Activated CD4-positive, alpha-beta T cell treated with anti-CD3 and anti-CD28 coated beads, Interleukin-2, amount 50 U/mL, for 16 hours (primary cell): Measurements from ENCODE around the gene NLE1.
"Not testable (repeated sequence)": the region's sequence is repeated elsewhere in the genome, so short reads cannot be mapped to it uniquely, and the experiment has no call there.

ENCODE experiments used
- DNase-seq: peaks from one replicate; pipeline ENCODE4 v3.0.0-alpha.2; 2020

NLE1 gene

DNA sequence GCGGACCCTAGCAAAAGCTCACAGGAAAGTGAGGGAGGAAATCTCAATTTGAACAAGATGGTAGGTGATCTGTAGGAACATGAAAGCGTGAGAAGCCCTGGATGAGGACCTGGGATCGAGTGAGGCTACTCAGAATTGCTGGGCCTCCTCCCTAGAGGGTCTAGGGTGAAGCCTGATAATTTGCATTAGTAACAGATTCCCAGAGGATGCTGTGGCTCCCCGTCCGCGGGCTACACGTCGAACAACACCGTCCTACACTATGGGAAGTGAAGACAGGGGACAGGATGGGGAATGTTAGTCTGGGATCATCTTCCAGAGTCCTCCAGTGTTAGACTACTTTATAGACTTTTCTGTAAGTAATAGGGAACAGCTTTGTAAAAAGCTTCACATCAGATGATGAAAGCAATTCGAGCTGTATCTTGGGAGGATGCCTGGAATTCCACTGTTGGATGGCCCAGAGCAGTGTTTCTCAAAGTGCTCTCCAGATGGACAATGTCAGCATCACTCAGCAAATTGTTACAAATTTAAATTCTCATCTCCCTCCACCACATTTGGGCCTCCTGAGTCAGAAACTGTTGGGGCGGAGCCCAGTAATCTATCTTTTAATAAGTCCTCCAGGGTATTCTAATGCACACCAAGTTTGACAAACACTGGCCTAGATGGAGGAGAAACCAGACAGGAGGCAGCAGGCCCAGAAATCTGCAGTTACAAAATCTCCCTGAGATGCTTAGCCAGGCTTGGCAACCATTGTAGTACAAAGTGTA lies 14.2 kb downstream of the NLE1 start:
- DNase-seq: no peak

DNA sequence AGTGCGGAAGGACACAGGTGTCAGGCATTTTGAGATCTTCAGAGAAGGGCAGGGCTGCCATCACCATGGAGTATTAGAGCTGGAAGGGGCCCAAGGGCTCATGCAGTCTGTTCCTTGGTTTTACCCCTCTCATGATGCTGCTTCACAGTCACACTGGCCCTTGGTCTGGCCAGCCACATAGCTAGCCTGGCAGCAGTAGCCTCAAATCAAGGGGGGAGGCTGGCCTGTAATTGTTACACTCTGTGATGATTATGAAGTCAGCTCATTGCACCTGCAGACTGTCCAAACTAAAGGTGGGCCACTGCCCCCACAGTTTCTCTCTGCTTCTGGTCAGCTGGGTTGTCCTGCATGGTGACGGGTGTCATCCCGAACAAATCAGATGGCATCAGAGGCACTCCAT lies 20.8 kb downstream of the NLE1 start, which contains the start of gene FNDC8:
Gene FNDC8 (plus strand): TSS at position 301 of the 400 bp plus-strand sequence. CDS start 79 bp downstream, at position 380.
- no peak for DNase-seq

DNA sequence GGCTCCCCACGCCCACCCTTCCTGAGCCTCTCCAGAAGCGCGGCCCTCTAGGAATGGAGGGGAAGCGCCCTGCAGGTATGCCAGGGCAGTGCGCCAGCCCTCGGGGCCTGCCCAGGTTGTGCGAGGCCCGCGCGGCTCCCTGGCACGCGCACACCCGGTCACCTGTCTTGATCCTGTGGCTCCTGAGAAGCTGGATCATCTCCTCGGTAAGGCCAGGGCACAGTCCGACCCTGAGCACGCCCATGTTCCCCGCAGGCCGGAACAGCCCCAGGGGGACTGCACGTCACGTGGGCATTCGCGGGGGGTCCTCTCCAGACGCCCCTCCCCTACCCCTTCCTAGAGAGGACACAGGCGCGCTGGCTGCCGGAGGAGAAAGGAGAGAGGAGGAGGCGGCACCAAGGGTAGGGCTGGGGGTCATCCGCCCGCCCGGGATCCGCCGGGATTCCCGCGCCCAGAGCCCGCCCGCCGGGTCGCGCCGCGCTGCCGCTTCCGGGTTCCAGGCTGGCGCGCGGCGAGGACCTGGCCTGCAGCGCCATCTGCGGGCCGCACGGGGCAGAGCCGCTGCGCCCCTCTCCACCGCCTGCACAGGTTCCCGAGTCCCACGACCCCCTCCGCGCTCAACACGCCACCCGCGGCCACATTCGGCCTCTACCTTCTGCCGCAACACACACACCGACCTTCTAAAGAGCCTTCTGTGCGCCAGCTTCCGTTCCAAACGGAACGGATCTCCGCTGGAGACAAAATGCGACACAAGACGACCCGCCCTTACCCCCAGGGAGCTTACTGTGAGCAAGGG lies 22.5 kb downstream of the NLE1 start, which contains the start of gene RAD51D:
Gene RAD51D (minus strand): TSS at position 491 of the 796 bp plus-strand sequence. CDS start 247 bp downstream, at position 244.
- DNase-seq: peak; percentile 84

DNA sequence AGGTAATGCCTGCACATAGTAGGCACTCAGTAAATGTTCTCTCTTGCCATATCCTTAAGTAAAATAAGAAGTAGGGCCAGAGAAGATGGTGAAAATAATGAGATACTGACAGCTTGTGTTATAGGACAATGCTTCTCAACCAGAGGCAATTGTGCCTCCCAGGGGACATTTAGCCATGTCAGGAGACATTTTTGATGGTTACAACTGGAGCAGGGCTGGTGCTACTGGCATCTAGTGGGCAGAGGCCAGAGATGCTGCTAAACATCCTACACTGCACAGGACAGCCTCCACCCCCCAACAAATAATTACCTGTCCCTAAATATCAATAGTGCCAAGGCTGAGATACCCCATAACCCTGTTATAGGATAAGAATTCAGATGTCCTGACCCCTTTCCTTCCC lies 24.1 kb downstream of the NLE1 start:
- DNase-seq: peak; percentile 56

DNA sequence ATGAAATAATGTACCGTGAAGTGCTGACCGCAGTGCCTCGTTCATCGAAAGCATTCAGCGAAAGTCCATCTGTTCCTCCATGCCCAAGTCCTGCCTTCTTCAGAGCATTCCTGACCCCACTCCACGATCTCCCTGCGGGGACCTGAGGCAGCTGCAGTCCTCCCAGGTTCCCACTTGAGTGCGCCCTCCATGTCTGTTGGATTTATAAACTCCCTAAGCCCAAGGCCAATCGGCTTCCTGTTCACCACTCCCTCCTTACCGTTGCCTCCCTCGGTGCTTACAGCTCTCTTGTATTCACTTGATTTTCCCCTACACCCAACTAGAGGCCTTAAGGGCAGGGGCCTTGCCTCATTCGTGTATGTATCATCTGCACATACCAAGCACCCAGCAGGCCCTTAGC lies 25.3 kb downstream of the NLE1 start:
- no peak for DNase-seq

DNA sequence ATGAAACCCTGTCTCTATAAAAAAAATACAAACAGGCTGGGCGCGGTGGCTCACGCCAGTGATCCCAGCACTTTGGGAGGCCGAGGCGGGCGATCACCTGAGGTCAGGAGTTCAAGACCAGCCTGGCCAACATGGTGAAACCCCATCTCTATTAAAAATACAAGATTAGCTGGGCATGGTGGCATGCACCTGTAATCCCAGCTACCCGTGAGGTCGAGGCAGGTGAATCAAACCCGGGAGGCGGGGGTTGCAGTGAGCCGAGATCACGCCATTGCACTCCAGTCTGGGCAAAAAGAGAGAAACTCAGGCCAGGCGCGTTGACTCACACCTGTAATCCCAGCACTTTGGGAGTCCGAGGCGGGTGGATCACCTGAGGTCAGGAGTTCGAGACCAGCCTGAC lies 31.3 kb downstream of the NLE1 start:
- DNase-seq: not testable (repeated sequence)

DNA sequence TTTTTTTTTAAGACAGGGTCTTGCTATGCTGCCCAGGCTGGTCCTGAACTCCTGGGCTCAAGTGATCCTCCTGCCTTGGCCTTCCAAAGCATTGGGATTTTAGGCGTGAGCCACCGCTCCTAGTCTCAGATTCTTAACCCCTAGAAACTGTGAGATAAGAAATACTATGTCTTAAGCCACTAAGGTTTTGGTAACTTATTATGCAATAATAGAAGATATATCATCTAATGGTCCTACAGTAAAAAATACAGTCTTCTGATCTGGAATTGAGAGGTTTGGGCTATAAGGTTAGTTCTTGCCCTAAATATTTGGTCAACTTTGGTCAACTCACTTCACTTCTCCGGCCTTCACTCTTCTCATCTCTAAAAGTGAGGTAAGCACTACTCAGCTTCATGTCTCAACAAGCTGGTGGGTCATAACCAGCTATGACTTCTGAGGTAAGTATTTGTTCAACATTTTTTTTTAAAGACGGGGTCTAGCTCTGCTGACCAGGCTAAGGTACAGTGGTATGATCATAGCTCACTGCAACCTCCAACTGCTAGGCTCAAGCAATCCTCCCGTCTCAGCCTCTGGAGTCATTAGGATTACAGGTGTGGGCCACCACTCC lies 37.2 kb downstream of the NLE1 start:
- DNase-seq: no peak

DNA sequence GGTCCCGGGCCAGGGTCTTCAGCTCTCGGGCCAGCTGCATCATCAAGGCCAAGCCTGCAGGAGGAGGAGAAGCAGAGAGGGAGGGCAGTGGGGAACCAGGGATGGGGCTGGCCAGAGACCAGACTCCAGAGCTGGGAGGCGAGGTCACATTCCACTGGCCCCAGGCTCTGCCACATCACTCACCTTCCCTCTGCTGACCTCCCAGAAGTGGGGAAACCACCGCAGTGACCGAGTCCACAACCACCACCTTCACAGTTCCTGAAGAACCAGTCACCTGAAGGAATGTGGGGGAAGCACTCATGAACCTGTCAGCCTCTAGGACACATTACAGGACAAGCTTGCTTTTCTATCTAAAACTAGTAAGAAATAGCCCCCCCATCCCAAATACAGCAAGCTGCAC lies 38.8 kb downstream of the NLE1 start:
- no peak for DNase-seq

DNA sequence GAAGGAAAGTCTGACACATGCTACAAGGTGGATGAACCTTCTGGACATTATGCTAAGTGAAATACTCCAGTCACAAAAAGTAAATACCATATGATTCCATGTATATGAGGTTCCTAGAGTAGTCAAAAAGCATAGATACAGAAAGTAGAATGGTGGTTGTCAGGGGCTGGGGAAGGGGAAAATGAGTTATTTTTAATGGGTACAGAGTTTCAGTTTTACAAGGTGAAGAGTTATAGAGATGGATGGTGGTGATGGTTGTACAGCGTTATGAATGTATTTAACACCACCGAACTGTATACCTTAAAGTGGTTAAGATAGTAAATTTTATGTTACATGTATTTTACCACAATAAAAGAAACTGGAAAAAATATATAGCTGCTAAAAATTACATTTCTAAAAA lies 40.4 kb downstream of the NLE1 start:
- no peak for DNase-seq

DNA sequence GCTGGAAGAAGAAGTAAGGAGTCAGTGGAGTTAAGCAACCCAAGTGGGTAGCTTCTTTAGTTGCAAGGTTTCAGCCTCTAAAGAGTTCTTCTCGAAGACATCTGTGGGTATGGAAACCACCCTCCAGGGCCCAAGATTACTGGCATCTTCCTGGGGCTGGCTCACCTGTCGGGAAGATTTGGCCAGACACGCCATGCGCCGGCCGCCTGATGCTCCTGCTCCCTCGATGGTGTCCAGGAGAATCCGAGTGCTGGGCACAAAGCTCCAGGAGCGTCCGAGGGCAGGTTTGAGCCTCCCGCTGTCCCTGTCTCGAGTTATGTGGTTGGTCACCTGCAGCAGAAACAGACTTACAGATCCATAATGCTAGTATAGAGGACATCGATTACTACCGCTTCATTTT lies 41.1 kb downstream of the NLE1 start:
- DNase-seq: no peak

DNA sequence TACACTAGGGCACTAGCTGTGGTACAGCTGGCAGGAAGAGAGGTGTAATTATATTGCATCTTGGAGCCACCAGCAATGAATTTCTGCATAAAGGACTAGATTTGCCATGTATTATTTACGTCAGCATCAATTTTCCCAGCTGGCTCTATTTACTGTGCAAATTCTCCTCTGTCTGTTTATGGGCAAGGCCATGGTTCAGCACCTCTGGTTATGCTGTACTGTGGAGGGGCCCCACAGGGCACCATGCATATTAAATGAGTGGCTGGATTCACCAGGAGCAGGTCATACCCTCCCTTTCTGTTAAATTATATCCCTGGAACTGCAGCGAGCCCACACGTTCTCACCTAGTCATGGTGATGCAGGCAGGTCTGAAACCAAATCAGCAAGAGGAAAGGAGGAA lies 42.2 kb downstream of the NLE1 start:
- no peak for DNase-seq

DNA sequence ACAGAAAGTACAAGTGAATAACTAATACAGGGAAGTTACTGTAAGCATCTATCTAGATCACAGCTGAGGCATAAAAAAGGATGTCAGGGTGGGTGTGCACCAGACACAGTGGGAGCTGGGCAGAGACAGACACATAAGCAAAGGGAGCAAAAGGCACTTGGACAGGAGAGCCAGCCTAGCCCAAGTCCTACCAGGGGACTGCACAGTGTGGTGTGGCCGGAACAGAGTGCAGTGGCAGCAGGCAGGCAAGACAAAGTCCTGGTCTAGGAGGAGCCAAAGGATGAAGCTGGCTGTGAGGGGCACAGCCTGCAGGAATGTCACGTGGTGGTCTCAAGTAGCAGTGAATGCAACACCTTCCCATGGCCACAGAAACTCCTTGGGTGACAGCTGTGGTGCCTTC lies 44.3 kb downstream of the NLE1 start:
- DNase-seq: no peak

DNA sequence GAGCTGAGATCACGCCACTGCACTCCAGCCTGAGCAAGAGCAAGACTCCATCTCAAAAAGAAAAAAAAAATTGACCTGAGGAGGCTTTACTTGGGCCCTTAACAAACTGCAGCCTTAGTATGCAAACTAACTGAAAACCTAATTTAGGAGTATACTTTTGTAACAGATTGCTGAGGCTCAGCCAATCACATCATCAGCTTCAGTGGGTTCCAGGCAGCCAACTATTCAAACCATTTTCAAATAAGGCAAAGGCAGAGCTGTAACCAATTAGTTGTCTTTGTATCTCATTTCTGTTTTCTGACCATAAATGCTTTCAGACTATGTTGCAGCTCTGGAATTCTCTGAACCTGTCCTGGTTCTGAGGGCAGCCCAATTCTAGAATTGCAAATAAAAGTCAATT lies 46.4 kb downstream of the NLE1 start:
- DNase-seq: no peak

DNA sequence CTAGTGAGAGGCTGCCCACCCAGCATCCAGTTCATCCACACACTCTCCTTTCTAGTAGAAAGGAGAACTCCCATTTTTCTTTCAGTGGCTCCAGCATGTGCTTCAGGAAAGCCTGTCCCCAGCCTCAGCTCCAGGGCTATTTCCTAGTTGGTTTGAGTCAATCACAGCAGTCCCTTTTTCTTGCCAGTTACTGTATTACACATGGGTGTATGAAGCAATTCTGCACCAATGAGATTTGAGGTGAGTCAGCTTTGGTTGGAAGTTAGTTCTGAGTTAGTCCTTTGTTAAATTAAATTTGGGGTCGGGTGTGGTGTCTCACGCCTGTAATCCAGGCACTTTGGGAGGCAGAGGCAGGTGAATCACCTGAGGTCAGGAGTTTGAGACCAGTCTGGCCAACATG lies 47.2 kb downstream of the NLE1 start:
- peak; percentile 33 for DNase-seq

DNA sequence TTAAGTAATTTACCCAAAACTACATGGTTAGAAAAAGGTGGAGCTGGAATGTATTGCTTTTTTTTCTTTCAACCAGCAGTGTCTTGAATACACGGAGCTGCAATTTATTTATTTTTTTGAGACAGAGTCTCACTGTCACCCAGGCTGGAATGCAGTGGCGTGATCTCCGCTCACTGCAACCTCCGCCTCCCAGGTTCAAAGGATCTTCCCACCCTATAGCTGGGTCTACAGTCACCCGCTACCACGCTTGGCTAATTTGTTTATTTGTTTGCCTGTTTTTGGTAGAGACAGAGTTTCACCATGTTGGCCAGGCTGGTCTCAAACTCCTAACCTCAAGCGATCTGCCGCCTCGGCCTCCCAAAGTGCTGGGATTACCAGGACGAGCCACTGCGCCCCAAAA lies 51.4 kb downstream of the NLE1 start:
- DNase-seq: not testable (repeated sequence)

DNA sequence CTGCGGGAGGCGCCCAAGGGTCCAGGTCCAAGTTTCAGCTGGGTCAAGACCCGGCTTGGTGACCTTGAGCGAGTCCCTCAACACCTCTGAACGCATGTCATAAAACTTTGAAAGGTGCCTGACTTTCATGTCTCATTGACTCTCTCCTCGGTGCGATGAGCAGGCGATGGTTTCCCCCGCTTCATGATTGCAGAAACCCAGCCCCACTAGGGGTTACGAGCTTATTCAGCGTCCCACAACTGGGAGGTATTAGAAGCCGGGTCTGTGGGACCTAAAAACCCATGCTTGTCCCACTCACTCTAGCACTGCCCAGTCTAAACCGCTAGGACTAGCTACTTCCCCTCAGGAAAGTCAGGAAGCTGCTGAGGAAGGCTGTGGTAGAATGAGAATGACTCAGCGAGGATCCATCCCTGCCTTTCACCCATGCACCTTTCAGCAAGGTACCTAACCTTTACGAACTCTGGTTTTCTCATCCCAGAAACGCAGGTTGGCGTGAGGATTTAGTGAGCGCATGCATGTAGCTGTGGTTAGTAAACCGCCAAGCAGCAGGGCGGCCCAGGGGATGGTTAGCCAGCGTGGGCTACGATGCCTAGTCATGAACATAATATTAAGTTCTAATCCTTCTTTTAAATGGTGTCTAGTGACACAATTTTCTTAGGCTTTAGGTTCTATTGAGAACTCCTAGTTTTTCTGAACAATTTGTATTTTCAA lies 52.4 kb downstream of the NLE1 start:
- DNase-seq: peak; percentile 62

DNA sequence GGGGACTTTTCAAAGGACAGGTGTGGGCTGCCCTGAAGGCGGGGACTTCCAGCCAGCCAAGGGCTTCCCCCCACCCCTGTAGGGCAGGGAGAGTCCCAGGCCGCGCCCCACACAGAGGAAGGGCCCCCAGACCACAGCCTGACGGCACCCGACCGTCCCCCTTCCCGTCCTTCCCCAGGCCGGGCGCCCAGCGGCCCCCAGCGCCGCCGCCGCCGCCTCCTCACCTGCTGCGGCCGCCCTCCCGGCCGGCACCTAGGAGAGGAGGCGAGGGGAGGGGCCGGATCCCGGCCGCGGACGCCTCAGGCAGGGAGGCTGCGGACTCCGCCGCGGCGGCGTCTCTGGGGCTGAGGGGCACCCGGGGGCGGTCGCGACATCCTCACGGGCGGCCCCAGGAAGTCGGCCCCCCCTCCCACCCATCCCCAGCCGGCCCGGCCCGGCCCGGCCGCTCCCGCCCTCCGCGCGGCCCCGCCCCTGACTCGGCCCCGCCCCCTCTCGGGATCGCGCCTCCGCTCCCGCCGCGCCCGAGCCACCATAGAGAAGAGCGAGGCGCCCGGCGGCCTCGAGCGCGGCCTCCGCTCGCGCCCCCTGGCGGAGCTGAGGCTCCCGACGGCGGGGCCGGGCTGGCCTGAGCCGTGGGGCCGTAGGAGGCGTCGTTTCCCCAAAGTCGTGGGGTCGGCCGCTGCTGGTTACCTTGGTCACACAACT lies 53.1 kb downstream of the NLE1 start:
- peak; percentile 91 for DNase-seq

DNA sequence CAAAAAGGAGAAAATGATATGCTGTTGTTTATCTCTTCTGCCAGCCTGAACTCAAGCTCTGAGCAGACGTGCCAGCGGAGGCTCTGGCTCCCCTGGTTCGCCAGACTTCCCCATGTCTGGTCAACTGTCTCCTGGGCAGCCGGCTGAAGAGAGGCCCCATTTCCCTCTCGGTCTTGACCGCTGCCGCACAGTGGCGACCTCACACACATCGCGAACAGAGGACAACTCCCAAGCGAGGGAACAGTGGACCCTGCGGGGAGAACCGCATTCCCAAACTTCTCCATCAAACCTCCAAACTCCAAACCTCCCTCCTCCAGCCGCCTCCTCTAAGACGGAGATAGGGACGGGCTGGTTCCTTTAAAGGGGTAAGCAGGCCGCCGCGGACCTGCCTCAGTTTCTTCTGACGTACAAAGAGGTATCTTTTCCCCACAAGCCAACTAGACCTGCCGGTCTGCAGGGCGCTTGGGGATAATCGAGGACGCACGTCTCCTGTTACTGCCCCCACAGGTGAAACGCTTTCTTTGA lies 53.7 kb downstream of the NLE1 start:
- no peak for DNase-seq

DNA sequence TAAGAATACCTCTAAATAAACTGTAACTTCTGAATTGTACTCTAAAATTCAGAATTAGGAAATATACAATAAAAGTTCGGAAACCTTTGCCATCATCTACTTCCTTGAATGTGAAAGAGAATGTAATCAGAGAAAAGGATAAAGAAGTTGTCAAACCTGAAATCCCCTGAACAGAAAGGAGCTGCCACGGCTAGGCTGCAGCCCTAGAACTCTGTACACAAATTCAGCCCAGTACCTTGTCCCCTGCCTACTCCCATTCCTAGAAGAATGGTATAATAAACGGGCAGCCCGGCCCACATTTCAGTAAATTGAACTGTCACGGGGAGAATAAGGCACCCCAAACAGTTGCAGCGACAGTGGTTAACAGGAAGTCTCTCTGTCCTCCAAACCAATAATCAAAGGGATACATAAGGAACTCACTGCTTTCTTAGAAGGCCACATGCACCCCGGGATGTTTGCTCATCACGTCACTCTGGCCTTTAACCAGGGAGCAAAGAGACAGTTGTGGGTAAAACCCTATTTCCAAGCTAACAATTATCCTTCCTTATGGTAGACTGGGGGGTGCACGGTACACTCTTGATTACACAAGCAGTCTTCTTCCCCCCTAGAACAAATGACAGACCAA lies 54.3 kb downstream of the NLE1 start:
- peak; percentile 66 for DNase-seq

DNA sequence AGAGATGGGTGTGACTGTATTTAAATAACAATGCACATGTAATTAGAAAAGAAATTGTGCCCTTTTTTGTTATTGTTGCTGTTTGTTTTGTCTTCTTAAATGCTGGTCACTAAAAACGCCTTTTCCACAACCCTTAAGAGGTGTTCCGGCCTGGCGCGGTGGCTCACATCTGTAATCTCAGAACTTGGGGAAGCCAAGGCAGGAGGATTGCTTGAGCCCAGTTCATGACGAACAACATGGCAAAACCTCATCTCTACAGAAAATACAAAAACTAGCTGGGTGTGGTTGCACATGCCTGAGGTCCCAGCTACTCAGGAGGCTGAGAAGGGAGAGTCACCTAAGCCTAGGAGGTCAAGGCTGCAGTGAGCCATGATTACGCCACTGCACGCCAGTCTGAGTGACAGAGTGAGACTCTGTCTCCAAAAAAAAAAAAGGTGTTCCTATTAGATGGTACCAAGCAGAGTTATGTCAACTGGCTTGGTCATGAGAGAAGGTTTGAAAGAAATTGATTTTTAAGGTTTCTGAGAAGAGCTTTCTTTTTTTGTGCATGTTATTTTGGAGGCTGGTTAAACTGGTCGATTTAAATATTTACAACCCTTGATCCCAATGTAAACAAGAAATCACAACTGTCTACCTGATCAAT lies 55.1 kb downstream of the NLE1 start:
- peak; percentile 46 for DNase-seq

DNA sequence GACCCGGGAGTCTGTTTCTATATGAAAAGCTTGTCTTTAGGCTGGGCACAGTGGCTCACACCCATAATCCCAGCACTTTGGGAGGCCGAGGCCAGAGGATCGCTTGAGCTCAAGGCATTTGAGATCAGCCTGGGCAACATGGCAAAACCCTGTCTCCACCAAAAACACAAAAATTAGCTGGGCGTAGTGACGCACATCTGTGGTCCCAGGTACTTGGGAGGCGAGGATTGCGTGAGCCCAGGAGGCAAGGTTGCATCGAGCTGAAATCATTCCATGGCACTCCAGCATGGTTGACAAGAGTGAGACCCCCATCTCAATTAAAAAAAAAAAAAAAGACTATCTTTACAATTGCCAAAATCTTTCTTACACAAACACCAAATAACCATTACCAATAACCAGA lies 55.9 kb downstream of the NLE1 start:
- no peak for DNase-seq
